Breast epithelium (tissue), 3 donors: ENCODE data around the gene POLR2L.

Experiments used
- CTCF ChIP-seq, 3 donors: fragments of 450-650 bp; IDR thresholded peaks; one replicate each; pipeline ENCODE4 v1.5.1; 2016 to 2017; ENCODE audit warnings: antibody characterized with exemption in 3 of 3, mild to moderate bottlenecking in 3 of 3, moderate library complexity in 3 of 3
- POLR2A ChIP-seq: fragments of 450-650 bp; IDR thresholded peaks from one replicate; pipeline ENCODE4 v1.6.1; 2016; ENCODE audit warnings: antibody characterized with exemption, mild to moderate bottlenecking, moderate library complexity
- POLR2AphosphoS5 ChIP-seq, 3 donors: sonication (generic); formaldehyde crosslinking; IDR thresholded peaks; one replicate each; pipeline ENCODE4 v1.6.1; 2017; ENCODE audit warnings: antibody characterized with exemption in 3 of 3

- no peak for TF ChIP-seq CTCF (IDR thresholded peaks at IDR 0.05)
- TF ChIP-seq POLR2A = no peak
- TF ChIP-seq POLR2AphosphoS5 (IDR thresholded peaks at IDR 0.05) = no peak
These were observed 13.0 kb upstream of the POLR2L start for GRCh38 chr11:855330-855674.
